Suppressor macrophage (primary cell): ENCODE results near the gene LDB2.
A peak's percentile ranks its signal among the peaks of the same experiment; 100 is the strongest.

Source experiments
- DNase-seq, 4 experiments: peaks; one replicate each; pipeline ENCODE4 v3.0.0-alpha.2; 2020 to 2022

The LDB2 gene

DNA sequence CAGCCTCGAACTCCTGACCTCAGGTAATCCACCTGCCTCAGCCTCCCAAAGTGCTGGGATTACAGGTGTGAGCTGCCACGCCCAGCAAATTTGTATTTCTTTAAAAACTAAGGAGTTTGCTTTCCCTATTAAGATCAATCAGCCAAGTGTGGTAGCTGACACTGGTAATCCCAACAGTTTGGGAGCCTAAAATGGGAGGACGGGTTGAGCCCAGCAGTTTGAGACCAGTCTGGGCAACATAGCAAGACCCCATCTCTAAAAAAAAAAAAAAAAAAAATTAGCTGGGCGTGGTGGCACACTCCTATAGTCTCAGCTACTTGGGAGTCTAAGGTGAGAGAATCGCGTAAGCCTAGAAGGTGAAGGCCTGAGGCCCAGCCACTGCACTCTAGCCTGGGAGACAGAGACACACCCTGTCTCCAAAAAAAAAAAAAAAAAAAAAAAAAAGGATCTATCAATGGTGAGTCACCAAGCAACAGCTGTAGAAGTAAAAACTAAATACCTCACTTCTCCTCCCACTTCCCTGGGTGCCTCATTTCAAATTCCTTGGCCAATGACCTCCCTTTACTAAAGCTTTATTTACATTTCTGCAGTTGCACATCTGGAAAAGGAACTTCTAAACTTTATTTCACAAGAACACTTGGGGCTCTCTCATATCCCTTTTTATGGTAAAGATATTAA lies 54.5 kb downstream of the LDB2 start:
- DNase-seq: peak; percentile 4 to 49 (median 18)

DNA sequence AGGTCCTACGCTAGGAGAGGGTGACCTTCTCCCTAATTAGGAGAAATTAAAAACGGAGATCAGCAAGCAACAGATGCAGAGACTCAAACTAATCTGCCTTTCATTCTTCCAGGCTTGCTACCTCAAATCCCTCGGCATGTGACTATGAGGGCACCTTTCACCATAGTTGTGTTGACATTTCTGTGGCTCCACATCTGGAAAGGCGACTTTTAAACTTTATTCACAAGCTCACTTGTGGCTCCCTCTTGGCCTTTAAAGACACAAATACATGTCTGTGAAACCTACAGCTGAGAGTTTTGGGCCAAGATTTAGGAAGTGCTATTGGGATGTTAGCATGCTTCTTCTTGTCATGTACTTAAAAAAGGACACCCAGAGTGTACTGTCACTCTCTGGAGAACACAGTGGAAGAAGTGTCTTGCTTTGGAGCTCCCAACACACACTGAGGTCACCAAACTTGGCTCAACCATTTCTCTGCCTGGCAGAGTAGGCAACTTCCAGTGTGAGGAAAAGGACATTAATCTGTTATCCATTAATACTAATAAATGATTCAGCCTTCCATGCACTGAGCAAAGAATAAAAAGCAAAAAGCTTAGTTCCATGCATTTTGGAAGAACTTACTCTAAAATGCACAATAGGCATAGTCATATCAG lies 60.1 kb downstream of the LDB2 start:
- no peak for DNase-seq

DNA sequence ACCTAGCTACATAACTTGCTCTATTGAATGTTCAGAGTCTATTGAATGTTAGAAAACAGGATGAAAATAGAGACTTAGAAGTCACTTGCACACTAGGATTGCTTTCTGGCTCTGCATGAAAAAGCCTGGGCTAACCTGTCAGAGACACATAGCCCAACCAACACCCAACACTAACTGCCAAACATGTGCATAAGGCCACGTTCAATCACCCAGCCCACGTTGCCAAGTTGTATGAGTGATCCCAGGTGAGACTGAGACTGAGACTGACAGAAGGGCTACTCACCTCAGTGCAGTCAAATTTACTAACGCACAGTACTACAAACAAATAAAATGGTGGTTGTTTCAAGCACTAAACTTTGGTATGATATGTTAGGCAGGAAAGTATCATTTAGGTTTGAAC lies 61.0 kb downstream of the LDB2 start:
- no peak for DNase-seq

DNA sequence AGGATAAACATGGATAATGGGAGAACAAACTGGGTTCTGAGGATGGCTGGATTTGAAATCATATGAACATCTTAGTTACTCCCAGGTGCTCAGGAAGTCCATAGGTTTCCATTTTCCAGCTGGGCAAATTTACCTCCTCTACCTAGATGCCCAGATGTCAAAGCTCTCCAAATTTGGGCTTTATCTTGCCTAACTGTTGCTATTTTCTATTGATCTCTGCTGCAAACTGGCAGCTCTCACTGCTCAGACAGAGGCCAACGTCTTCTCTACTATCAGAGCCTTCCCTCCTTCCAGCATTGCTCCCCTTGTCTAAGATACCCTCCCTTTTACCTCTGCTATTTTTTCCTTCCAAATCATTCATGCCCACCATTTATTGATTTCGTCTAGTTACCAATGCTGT lies 62.1 kb downstream of the LDB2 start:
- no peak for DNase-seq

DNA sequence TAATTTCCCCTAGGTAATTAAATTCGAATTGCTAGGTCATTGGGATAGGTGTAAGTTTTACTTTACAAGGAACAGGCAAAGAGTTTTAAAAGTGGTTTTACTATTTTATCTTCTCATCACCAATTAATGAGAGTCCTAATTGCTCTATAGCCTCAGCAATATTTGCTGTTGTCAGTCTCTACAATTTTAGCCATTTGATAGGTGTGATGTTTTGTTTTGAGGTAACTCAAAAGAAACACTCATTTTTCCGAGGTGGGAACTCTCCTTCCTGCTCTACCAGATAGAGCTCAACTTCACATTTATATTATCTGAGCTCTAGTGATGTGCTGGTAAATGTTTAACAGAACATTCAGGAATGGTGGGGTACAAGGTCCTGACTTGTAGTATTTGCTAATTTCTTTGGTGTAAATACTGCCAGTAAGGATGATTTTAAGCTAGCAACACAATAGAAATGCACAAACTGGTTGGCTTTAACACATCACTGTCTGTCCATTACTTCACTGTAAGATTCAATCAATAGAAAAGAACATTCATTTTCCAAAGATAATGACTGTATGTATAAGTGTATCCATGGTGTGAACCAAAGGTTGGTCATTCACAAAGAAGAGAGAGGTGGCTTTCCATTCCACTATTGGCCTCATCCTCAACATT lies 62.7 kb downstream of the LDB2 start:
- DNase-seq: no peak

DNA sequence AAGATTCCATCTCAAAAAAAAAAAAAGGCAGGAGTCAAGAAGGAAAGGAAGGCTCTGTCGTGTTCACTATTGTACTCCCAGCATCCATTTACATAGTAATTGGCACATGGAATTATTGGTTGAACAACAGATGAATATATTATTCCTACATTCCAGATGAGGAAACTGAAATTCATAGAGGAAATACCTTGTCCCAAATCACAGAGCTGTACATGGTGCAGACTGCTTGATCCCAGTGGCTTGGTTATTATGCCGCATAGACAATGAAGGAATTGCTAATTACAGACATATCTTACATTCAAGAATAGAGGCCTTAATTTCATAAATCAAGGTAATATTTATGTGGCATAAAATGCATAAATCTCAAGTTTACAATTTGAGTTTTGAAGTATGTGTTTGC lies 63.6 kb downstream of the LDB2 start:
- DNase-seq: no peak

DNA sequence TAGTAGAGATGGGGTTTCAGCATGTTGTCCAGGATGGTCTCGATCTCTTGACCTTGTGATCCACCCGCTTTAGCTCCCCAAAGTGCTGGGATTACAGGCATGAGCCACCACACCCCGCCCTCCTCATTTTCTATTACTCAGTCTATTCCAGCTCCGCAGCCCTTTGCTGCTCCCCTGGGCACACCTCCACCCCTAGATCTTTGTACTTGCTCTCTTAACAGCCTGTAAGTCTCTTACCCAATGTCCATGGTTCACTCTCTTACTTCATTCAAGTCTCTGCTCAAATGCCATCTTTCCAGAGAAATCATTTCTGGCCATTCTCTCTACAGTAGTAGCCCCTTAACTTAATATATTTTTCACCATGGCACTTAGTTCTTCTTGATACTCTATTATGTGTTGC lies 64.7 kb downstream of the LDB2 start:
- DNase-seq: no peak

DNA sequence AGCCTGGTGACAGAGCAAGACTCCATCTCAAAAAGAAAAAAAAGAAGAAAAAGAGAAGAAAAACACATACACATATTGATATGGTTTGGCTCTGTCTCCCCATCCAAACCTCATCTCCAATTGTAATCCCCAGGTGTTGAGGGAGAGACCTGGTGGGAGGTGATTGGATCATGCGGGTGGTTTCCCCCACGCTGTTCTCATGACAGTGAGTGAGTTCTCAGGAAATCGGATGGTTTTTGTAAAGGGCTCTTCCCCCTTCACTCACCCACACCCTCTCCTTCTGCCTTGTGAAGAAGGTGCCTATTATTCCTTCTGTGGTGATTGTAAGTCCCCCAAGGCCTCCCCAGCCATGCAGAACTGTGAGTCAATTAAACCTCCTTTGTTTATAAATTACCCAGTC lies 68.4 kb downstream of the LDB2 start:
- DNase-seq: no peak

DNA sequence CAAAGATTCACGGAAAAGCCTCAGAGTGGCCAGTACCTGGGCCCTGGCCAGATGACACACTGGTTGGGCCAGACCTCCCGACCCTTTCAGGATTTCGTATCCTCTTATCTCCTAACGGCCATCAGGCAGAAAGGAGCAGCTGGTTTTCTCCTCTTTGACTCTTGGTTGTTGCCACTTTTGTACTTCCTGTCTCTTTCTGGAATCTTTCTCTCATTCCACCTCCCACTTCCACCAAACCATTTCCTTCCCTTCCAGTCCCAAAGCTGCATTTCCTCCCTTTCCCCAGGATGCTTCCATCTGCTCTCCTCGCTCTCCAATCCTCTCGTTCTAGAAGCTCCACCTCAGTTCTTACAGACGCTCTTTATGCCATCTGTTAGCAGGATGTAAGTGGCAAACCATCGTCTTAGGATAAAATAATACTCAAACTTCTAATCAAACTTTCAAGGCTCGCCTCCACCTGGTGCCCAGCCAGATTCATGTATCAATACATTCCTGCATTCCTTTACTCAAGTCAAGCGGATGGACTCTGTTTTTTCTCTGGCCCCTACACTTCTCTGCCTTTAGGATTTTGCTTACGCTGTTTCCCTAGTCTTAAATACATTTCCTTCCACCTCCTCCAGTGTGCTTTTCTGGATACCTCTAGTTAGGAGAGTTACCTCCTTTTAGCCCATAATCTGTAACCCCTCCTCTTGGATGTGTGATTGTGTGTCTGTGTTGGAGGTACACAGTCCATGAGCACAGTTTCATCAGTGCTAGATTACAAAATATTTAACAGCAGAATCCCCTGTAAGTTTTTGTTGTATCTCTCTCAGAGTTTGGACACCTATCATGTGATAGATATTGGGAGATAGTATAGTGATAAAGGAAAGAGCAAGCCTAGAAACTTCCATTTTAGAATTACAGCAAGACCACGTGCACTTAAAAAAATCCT lies 70.4 kb downstream of the LDB2 start:
- DNase-seq: no peak

DNA sequence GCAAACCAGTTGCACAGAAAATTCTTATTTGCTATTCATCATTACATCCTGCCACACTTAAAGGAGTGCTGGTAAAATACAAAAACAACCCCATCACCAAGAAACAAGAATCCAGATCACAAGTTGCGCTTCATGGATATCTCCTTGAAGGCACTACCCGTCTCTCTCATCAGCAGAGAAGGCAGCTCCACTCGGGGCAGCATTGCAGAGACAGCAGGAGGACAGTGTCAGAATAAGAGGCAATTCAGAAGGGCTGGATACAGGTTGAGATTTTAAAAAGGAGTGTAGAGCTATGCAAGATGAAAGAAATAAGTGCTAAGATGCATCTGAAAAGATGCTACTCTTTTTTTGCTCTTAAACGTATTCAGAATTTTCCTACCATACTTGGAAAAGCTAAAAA lies 71.4 kb downstream of the LDB2 start:
- DNase-seq: no peak

DNA sequence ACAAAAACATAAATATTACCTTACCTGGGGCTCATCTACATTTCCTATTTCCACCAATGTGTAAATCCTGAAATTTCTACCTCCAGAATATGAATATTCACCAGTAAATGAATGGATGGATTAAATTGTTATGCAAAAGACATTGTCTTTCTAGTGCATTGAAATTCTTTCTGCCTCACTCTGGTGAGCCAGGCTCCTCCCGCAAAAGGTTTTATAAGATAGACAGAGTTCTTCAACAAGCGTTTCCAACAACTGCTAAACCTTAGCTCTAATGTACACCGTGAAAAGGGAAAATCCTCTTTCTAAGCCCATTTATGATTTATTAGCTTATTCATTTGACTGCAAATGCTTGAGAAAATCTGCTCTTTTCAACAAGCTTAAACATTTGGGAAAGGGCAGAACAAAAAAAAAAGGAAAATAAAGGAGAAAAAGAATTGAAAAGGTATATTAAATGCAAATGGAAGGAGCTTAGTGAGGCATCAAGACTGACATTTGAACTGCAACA lies 72.0 kb downstream of the LDB2 start:
- no peak for DNase-seq

DNA sequence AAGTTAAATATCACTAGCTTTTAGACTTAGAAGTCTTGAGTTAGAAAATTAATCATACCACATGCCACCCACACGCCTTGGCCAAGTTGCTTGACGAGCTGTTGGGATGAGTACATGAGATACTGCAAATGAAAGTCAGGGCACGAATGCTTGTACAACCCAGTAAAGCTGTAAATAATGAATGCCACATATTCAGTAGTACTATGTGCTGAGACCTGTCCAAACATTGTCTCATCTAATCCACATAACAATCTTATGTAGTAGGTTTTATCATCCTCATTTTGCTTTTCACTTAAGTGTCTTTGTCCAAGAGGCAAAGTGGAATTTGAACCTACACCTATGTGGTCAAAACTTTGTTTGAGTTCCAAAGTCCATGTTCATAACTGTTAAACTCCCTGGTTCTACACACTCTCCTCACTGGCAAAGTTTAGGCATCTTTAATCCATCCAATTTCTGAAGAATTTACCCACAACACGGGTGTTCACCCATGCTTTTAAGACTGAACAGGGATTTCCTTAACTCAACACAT lies 74.1 kb downstream of the LDB2 start:
- DNase-seq: no peak

DNA sequence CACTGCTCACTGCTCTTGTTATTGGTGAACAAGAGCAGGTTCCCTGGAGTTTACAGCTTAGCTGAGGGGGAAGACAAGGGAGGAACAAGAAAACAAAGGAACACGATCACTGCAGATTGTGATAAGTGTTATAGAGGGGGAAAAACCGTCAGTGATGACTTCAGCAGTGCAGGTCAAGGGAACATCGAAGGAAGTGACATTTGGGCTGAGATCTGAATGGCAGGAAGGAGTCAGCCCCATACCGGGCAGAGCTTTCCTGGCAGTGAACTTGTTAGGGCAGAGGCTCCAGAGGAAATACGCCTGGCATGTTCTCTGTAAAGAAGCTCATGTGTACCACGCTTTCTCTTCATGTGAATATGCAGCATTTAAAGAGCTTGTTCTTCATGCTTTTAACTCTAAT lies 78.1 kb downstream of the LDB2 start:
- no peak for DNase-seq

DNA sequence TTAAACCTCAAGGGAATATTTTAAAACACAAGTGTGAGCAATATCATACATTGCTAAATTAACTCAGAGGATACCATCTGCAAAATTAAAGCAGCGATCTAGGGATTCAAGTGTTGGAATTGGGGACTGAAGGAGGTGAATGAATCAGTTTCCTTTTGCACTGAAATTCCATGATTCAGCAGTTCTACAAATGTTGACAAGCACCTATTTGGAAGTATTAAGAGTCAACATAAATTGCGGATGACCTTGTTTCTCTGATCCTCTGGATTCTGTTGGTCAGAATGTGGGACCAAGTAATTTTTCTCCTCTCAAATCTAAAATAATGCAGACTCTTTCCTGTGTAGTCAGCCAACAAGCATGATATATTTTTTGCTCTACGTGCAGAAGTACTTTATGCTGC lies 78.8 kb downstream of the LDB2 start:
- no peak for DNase-seq

DNA sequence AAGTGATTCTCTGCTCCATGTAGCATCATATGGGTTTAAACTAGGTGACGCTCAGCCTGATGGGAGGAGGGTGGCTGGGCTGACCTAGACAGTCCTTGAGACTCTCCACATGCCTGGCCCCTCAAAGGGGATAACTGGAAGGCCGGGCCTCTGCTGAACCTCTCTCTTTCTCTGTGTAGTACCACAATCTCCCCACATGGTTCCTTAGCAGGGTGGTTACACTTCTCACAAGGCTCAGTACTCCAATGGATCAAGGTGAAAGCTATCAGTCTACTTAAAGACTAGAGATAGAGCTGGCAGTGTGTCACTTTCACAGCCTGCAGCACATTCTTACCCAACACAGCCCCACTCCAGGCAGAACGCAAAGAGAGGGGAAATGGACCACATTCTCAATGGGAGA lies 80.4 kb downstream of the LDB2 start:
- DNase-seq: no peak

DNA sequence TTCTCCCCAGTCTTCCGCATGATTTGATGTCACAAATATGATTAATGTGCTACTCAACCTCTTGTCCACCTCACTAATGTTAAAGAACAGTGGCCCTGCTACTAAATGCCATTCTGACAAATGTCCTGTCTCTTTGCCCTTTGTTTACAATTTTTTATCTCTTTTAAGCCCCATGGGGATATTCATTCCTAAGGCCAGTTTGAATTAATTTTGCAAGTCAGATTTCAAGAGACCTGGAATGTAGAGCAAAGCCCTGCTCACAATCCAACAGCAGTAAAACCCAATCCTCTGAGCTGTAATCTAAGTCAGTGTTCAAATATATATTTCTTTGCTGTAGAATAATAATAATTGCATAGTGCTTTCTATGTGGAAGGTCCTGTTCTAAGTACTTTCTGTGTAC lies 81.2 kb downstream of the LDB2 start:
- DNase-seq: no peak

DNA sequence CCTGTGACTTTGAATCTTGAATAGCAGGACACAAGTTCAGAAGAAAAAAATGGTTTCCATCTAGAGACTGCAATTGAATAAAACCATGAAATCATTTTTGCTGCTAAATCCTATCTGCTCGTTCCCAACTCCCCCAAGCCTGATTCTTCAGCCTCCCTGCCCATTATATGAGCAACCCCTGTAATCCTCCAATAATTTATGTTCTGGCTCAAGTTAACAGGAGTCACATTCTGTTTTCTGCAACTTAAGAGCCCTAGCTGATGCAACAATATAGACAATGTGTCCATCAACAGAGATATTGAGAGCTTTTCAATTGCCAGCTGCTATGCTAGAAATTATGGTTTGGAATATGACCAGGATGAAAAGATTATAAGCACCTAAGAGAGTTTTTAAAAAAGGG lies 84.1 kb downstream of the LDB2 start:
- no peak for DNase-seq

DNA sequence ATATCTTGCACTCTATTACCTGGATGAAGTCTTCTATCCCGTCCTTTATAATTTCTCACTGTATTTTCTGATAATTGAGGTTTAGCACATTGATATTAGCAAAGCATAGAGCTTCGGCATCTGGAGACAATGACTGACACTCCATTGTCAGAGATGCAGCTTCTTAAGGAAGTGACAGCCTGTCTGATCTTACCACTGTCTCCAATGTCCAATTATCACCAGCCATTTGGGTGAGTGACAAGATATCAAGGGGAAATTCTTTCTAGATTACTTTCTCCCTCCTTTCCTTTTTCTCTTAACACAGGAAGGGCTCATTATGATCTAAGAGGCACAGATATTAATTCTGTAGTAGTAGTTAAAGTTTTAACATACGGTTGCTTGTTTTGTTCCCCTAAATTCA lies 86.4 kb downstream of the LDB2 start:
- DNase-seq: no peak

DNA sequence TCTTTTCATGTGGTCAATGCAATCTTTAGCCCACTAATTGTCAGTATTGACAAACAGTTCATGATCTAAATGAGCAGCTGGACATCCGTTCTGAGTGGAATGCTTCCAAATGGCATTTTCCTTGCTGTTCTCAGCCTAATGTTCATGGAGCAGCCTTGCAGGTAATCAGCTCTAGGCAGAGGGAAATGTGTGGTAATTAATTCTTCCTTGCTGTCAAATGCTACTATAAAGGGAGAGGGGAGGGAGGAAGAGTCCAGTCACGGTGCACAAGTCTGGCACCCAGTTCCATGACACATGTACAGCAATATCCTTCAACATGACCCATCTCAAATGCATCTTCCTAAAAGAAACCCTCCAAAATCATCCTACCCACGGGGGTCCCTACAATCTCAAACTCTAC lies 88.5 kb downstream of the LDB2 start:
- no peak for DNase-seq

DNA sequence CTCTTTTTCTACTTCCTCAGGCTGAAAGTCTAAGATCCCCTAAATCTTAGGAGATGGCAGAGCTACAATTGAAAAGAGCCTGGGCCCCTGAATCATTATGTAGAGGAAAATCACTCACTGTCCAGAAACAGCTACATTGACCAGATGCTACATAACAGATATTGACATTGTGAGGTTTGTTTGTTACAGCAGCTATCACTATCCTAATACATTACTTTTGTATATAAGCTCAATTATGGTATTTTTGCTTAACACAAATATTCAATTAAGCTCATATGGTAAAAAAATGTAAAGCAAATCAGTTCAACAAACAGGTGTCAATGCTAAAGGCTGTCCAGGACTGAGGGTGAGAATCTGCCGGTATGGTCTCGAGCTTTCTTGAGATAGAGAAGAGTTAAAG lies 89.4 kb downstream of the LDB2 start:
- DNase-seq: no peak

DNA sequence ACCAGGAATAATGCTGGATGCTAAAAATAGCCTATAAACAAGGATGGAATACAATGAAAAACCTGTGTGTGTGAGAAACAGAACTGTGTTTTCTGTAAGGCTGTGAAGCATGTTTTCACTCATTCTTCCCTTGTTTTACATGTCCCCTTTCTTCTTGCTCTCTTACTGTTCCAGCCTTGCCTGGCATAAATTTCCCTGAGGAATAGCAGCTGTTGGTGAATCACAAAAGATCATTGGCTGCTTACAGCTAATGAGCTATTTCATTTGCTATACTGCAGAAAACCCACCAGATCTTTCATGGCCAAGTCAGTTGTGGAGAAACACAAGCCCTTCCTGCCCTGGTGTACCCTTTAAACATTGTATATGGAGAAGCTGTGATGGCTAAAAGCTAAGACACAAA lies 91.1 kb downstream of the LDB2 start:
- DNase-seq: no peak

DNA sequence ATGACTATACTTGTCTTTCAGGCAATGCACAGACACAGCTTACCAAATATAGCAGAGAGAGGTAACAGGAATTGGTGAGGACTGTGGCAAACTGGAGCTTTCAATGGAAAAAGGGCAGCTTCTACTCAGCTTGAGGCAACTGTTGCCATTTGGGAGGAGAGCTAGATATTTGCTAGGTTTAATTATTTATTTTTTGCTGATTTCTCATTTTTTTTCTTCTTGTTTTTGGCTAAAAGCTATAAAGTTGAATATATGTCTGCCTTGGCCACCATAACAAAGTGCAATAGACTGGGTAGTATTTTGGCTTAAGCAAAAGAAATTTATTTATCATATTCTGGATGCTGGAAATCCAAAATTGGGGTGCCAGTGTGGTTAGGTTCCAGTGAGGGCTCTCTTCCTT lies 93.9 kb downstream of the LDB2 start:
- no peak for DNase-seq

DNA sequence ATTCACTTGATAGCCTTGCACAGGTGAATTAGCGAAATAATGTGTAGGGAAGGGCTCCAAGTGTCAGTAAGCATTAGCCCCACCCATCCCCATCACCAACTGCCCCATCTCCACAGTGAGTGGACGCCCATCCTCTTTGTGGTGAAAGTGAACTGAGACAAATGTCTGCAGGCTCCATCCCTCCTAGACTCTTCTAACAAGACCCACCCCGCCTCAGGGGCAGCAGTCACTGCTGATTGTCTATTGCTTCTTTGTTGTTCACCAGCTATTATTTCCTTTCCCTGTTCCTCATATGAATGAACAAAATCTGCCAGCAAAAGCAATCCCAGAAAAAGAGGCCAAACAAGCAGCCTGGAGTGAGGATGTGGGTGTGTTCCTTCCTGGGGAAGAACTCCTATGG lies 96.4 kb downstream of the LDB2 start:
- no peak for DNase-seq
